Measurements from ENCODE around the gene SMLR1.

- TF ChIP-seq, protein P1, sequence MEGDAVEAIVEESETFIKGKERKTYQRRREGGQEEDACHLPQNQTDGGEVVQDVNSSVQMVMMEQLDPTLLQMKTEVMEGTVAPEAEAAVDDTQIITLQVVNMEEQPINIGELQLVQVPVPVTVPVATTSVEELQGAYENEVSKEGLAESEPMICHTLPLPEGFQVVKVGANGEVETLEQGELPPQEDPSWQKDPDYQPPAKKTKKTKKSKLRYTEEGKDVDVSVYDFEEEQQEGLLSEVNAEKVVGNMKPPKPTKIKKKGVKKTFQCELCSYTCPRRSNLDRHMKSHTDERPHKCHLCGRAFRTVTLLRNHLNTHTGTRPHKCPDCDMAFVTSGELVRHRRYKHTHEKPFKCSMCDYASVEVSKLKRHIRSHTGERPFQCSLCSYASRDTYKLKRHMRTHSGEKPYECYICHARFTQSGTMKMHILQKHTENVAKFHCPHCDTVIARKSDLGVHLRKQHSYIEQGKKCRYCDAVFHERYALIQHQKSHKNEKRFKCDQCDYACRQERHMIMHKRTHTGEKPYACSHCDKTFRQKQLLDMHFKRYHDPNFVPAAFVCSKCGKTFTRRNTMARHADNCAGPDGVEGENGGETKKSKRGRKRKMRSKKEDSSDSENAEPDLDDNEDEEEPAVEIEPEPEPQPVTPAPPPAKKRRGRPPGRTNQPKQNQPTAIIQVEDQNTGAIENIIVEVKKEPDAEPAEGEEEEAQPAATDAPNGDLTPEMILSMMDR (conservative IDR thresholded peaks at IDR 0.05; ENCODE audit: low read length) = no peak
- no peak for TF ChIP-seq EZH2phosphoT487 (IDR thresholded peaks at IDR 0.05; ENCODE audit: borderline replicate concordance, low read depth, low read length)
Measured at GRCh38 chr6:130810307-130811030, 16.7 kb upstream of the SMLR1 start.

Data from OCI-LY7 (cell line).